Measurements from ENCODE around the gene PKIB. TPM values are rescaled to one million over a fixed set of nuclear protein-coding genes. Genes with fewer than 3 reads are reported as not detected.
"Not testable (repeated sequence)": the region's sequence is repeated elsewhere in the genome, so short reads cannot be mapped to it uniquely, and the experiment has no call there.

PKIB gene
- polyA plus RNA-seq, 6 donors from 2014 or later: 0.53 to 0.68 TPM; not detected in 4

GRCh38 chr6:122730775-122731386 is 120.7 kb downstream of the PKIB start:
- Mint-ChIP-seq H3K27me3 (peaks cover 0 to 11% (median 5%) of the 10 kb centered on the region in 3 donors), H3K27ac (no peak overlapping the region)
- DNase-seq: no peak

GRCh38 chr6:122733259-122733658 is 123.1 kb downstream of the PKIB start:
- no peak overlapping the region for H3K4me3 Mint-ChIP-seq
- no peak for DNase-seq
- peak overlapping the region in 1 of 6 donors; percentile 64 for H3K27ac Mint-ChIP-seq
- no peaks in the 10 kb centered on the region for H3K4me1 Mint-ChIP-seq
- no peaks in the 10 kb centered on the region for H3K9me3 Mint-ChIP-seq
- H3K27me3 Mint-ChIP-seq: peaks cover 0 to 11% (median 0%) of the 10 kb centered on the region in 3 donors
- ATAC-seq (ENCODE audit: low read depth in 2 of 2): no peak
- no peaks in the 10 kb centered on the region for H3K36me3 Mint-ChIP-seq

More at GRCh38 chr6:122730775-122731386, 120.7 kb downstream of the PKIB start:
- H3K36me3 Mint-ChIP-seq: no peaks in the 10 kb centered on the region
- no peaks in the 10 kb centered on the region for H3K4me1 Mint-ChIP-seq
- H3K9me3 Mint-ChIP-seq: no peaks in the 10 kb centered on the region
- no peak overlapping the region for H3K4me3 Mint-ChIP-seq
- no peak for ATAC-seq (ENCODE audit: low read depth in 2 of 2)

GRCh38 chr6:122734529-122735395 is 124.6 kb downstream of the PKIB start:
- Mint-ChIP-seq H3K27ac (no peak overlapping the region), H3K27me3 (peaks cover 0 to 11% (median 0%) of the 10 kb centered on the region in 3 donors), H3K4me1 (no peaks in the 10 kb centered on the region), H3K4me3 (no peak overlapping the region), H3K9me3 (no peaks in the 10 kb centered on the region), H3K36me3 (no peaks in the 10 kb centered on the region)
- DNase-seq: no peak
- ATAC-seq (ENCODE audit: low read depth in 2 of 2): no peak

- DNase-seq (no peak), ATAC-seq (ENCODE audit: low read depth in 2 of 2) (no peak)
- Mint-ChIP-seq H3K27ac (no peak overlapping the region), H3K27me3 (peaks cover 0 to 11% (median 0%) of the 10 kb centered on the region in 3 donors), H3K4me3 (no peak overlapping the region), H3K4me1 (no peaks in the 10 kb centered on the region), H3K9me3 (no peaks in the 10 kb centered on the region), H3K36me3 (no peaks in the 10 kb centered on the region)
Measured at GRCh38 chr6:122735582-122735981, 125.4 kb downstream of the PKIB start.

- peak overlapping the region in 1 of 6 donors; percentile 56 for H3K27ac Mint-ChIP-seq
- H3K4me1 Mint-ChIP-seq: no peaks in the 10 kb centered on the region
- peaks cover 0 to 11% (median 0%) of the 10 kb centered on the region in 3 donors for H3K27me3 Mint-ChIP-seq
- no peaks in the 10 kb centered on the region for H3K36me3 Mint-ChIP-seq
- ATAC-seq (ENCODE audit: low read depth in 2 of 2): no peak
- no peaks in the 10 kb centered on the region for H3K9me3 Mint-ChIP-seq
- no peak overlapping the region for H3K4me3 Mint-ChIP-seq
- DNase-seq: no peak
Measured at GRCh38 chr6:122736163-122736562, 126.0 kb downstream of the PKIB start.

- H3K9me3 Mint-ChIP-seq: no peaks in the 10 kb centered on the region
- no peak for ATAC-seq (ENCODE audit: low read depth in 2 of 2)
- H3K27me3 Mint-ChIP-seq: peaks cover 0 to 11% (median 0%) of the 10 kb centered on the region in 3 donors
Measured at GRCh38 chr6:122736616-122737015, 126.4 kb downstream of the PKIB start.

GRCh38 chr6:122740091-122740490 is 129.9 kb downstream of the PKIB start:
- peaks cover 0 to 5% (median 0%) of the 10 kb centered on the region in 3 donors for H3K27me3 Mint-ChIP-seq
- H3K4me1 Mint-ChIP-seq: no peaks in the 10 kb centered on the region
- peaks cover 0 to 2% (median 0%) of the 10 kb centered on the region in 7 donors for H3K9me3 Mint-ChIP-seq
- no peak for ATAC-seq (ENCODE audit: low read depth in 2 of 2)
- H3K36me3 Mint-ChIP-seq: no peaks in the 10 kb centered on the region
- DNase-seq: no peak
- H3K4me3 Mint-ChIP-seq: peak overlapping the region in 1 of 8 donors; percentile 57
- H3K27ac Mint-ChIP-seq: no peak overlapping the region

More at GRCh38 chr6:122736616-122737015, 126.4 kb downstream of the PKIB start:
- no peak overlapping the region for H3K4me3 Mint-ChIP-seq
- no peaks in the 10 kb centered on the region for H3K36me3 Mint-ChIP-seq
- no peaks in the 10 kb centered on the region for H3K4me1 Mint-ChIP-seq
- DNase-seq: no peak
- no peak overlapping the region for H3K27ac Mint-ChIP-seq

GRCh38 chr6:122740936-122741335 is 130.7 kb downstream of the PKIB start:
- ATAC-seq (ENCODE audit: low read depth in 2 of 2): no peak
- Mint-ChIP-seq H3K9me3 (peaks cover 0 to 2% (median 0%) of the 10 kb centered on the region in 7 donors), H3K27ac (no peak overlapping the region), H3K4me1 (no peaks in the 10 kb centered on the region), H3K27me3 (peaks cover 0 to 5% (median 0%) of the 10 kb centered on the region in 3 donors), H3K4me3 (no peak overlapping the region), H3K36me3 (no peaks in the 10 kb centered on the region)
- no peak for DNase-seq

GRCh38 chr6:122744247-122744646 is 134.0 kb downstream of the PKIB start:
- not testable (repeated sequence) for H3K36me3 Mint-ChIP-seq; H3K27me3 Mint-ChIP-seq; H3K4me3 Mint-ChIP-seq; H3K27ac Mint-ChIP-seq; ATAC-seq (ENCODE audit: low read depth in 2 of 2); DNase-seq
- peaks cover 0 to 13% (median 6%) of the 10 kb centered on the region in 3 donors for H3K4me1 Mint-ChIP-seq
- H3K9me3 Mint-ChIP-seq: peaks cover 0 to 22% (median 6%) of the 10 kb centered on the region in 7 donors

GRCh38 chr6:122744856-122745255 is 134.7 kb downstream of the PKIB start:
- not testable (repeated sequence) for H3K27me3 Mint-ChIP-seq; DNase-seq; H3K27ac Mint-ChIP-seq; H3K4me3 Mint-ChIP-seq; H3K36me3 Mint-ChIP-seq; ATAC-seq (ENCODE audit: low read depth in 2 of 2)
- Mint-ChIP-seq H3K9me3 (peaks cover 0 to 27% (median 6%) of the 10 kb centered on the region in 7 donors), H3K4me1 (peaks cover 0 to 13% (median 6%) of the 10 kb centered on the region in 3 donors)

- H3K9me3 Mint-ChIP-seq: peaks cover 0 to 27% (median 6%) of the 10 kb centered on the region in 7 donors
- no peak for DNase-seq
- peaks cover 2 to 20% (median 13%) of the 10 kb centered on the region in 3 donors for H3K4me1 Mint-ChIP-seq
- H3K27me3 Mint-ChIP-seq: peaks cover 0 to 5% (median 0%) of the 10 kb centered on the region in 3 donors
- H3K4me3 Mint-ChIP-seq: no peak overlapping the region
- no peak for ATAC-seq (ENCODE audit: low read depth in 2 of 2)
- no peaks in the 10 kb centered on the region for H3K36me3 Mint-ChIP-seq
- H3K27ac Mint-ChIP-seq: no peak overlapping the region
Measured at GRCh38 chr6:122746688-122747087, 136.5 kb downstream of the PKIB start.

GRCh38 chr6:122747573-122747972 is 137.4 kb downstream of the PKIB start:
- no peak for ATAC-seq (ENCODE audit: low read depth in 2 of 2)
- H3K4me1 Mint-ChIP-seq: peaks cover 4 to 22% (median 20%) of the 10 kb centered on the region in 3 donors
- H3K27ac Mint-ChIP-seq: peak overlapping the region in 1 of 6 donors; percentile 28
- no peaks in the 10 kb centered on the region for H3K27me3 Mint-ChIP-seq
- no peak for DNase-seq
- peaks cover 0 to 27% (median 6%) of the 10 kb centered on the region in 7 donors for H3K9me3 Mint-ChIP-seq
- H3K36me3 Mint-ChIP-seq: no peaks in the 10 kb centered on the region
- no peak overlapping the region for H3K4me3 Mint-ChIP-seq

GRCh38 chr6:122748945-122749344 is 138.7 kb downstream of the PKIB start:
- Mint-ChIP-seq H3K4me1 (peaks cover 4 to 22% (median 20%) of the 10 kb centered on the region in 3 donors), H3K27ac (peak overlapping the region in 1 of 6 donors; percentile 37), H3K9me3 (peaks cover 0 to 27% (median 6%) of the 10 kb centered on the region in 7 donors)
- not testable (repeated sequence) for H3K27me3 Mint-ChIP-seq; H3K4me3 Mint-ChIP-seq; ATAC-seq (ENCODE audit: low read depth in 2 of 2); DNase-seq; H3K36me3 Mint-ChIP-seq

All from naive B cell (primary cell).